ENCODE measurements around the gene MED17. TPM values are rescaled to one million over a fixed set of nuclear protein-coding genes. Genes with fewer than 3 reads are reported as not detected.
A peak's percentile ranks its signal among the peaks of the same experiment; 100 is the strongest.

MED17 gene
- total RNA-seq, 1 experiment from 2014 or later = 29.6 TPM

- TF ChIP-seq JUN (CRISPR knock-in tag; IDR thresholded peaks at IDR 0.05) (peak; percentile 74; the same call in 1 of the 2 replicates), ZBTB43 (CRISPR knock-in tag; IDR thresholded peaks at IDR 0.05) (peak; percentile 23; the same call in 1 of the 2 replicates)
Measured at GRCh38 chr11:93784145-93784934, at the start of gene MED17 (continued).

GRCh38 chr11:93734427-93735222 is 49.5 kb upstream of the MED17 start:
- peak overlapping the region; percentile 40 for H3K4me3 Mint-ChIP-seq
- POLR2A ChIA-PET = interaction anchor here (1.6 kb wide), 1 partner anchor 49 kb away, joined by 4 read pairs; the partner anchor contains the start of gene MED17
- TF ChIP-seq ZNF425 (CRISPR knock-in tag; conservative IDR thresholded peaks at IDR 0.05) (peak; percentile 18; the same call in 1 of the 2 replicates), ZNF416 (CRISPR knock-in tag; IDR thresholded peaks at IDR 0.05) (peak; percentile 34; the same call in 1 of the 2 replicates), ZNF671 (CRISPR knock-in tag; IDR thresholded peaks at IDR 0.05) (peak; percentile 9; the same call in 1 of the 2 replicates), PRRX2 (CRISPR knock-in tag; IDR thresholded peaks at IDR 0.05) (peak; percentile 65; the same call in 1 of the 2 replicates), E2F5 (CRISPR knock-in tag; IDR thresholded peaks at IDR 0.05) (no peak), ZNF512 (CRISPR knock-in tag; IDR thresholded peaks at IDR 0.05; ENCODE audit: borderline replicate concordance) (no peak), ERG (CRISPR knock-in tag; IDR thresholded peaks at IDR 0.05) (0 out of 2 replicates have a peak, but pooled peaks have one; percentile 78), ARID4B (CRISPR knock-in tag; IDR thresholded peaks at IDR 0.05; ENCODE audit: borderline replicate concordance) (no peak), EMX1 (CRISPR knock-in tag; IDR thresholded peaks at IDR 0.05) (peak; percentile 38; the same call in 1 of the 2 replicates)
- H3K4me1 Mint-ChIP-seq = peaks cover 43% of the 10 kb centered on the region
- no peak for DNase-seq (ENCODE audit: low spot score)
- H3K27ac Mint-ChIP-seq = peak overlapping the region; percentile 79
- no peaks in the 10 kb centered on the region for H3K9me3 Mint-ChIP-seq
- H3K27me3 Mint-ChIP-seq (ENCODE audit: low read depth) = no peaks in the 10 kb centered on the region
- H3K36me3 Mint-ChIP-seq = peaks cover 98% of the 10 kb centered on the region
- CTCF ChIA-PET = no interaction called here
- ATAC-seq = peak; percentile 26; the same call in 1 of the 2 replicates

All from WTC11 (cell line).